SK-N-SH (cell line): ENCODE results near the gene PCDHB7.
"Not testable (repeated sequence)": the region's sequence is repeated elsewhere in the genome, so short reads cannot be mapped to it uniquely, and the experiment has no call there.

ENCODE experiments used
- CHD2 ChIP-seq: fragments of 150-350 bp; IDR thresholded peaks from 2 replicates; pipeline ENCODE4 v1.6.1; 2018; ENCODE audit warnings: low read length; ENCODE audit not compliant: partially characterized antibody
- EZH2phosphoT487 ChIP-seq: fragments of 200-600 bp; sonication (generic); IDR thresholded peaks from 2 replicates; pipeline ENCODE4 v1.6.1; 2017; ENCODE audit warnings: low read depth, mixed run types, mild to moderate bottlenecking, antibody characterized with exemption, moderate library complexity, borderline replicate concordance
- FOXM1 ChIP-seq: IDR thresholded peaks from 2 replicates; pipeline ENCODE4 v1.4.0; 2012; ENCODE audit warnings: low read depth, mild to moderate bottlenecking
- GATA2 ChIP-seq: sonication (generic); formaldehyde crosslinking; IDR thresholded peaks from 2 replicates; pipeline ENCODE4 v1.5.0; 2020; ENCODE audit warnings: mild to moderate bottlenecking, missing genetic modification reagents
- MXI1 ChIP-seq: IDR thresholded peaks from 2 replicates; pipeline ENCODE4 v1.6.1; 2012; ENCODE audit warnings: mild to moderate bottlenecking, low read depth, low read length, improper control_type of control experiment
- NFIC ChIP-seq: IDR thresholded peaks from 2 replicates; pipeline ENCODE4 v1.4.0; 2012; ENCODE audit warnings: borderline replicate concordance
- POLR2AphosphoS5 ChIP-seq: IDR thresholded peaks from 2 replicates; pipeline ENCODE4 v1.6.1; 2012; ENCODE audit warnings: low read depth, low read length
- RAD21 ChIP-seq: IDR thresholded peaks from 2 replicates; pipeline ENCODE4 v1.6.1; 2012; ENCODE audit warnings: mild to moderate bottlenecking, low read length
- TEAD4 ChIP-seq: IDR thresholded peaks from 2 replicates; pipeline ENCODE4 v1.4.0; 2012; ENCODE audit warnings: mild to moderate bottlenecking, borderline replicate concordance; ENCODE audit not compliant: insufficient read depth
- TF ChIP-seq, protein P1 (sequence below): fragments of 200-600 bp; sonication (generic); IDR thresholded peaks from 2 replicates; pipeline ENCODE4 v1.6.1; 2017; ENCODE audit warnings: antibody characterized with exemption, mild to moderate bottlenecking, moderate library complexity
- TF ChIP-seq, protein P2 (sequence below): fragments of 150-350 bp; IDR thresholded peaks from 2 replicates; pipeline ENCODE4 v1.6.1; 2017; ENCODE audit warnings: antibody characterized with exemption, low read length, low read depth, borderline replicate concordance

GRCh38 chr5:141174291-141175104 lies 2.1 kb downstream of the PCDHB7 start:
- TF ChIP-seq CHD2; MXI1; RAD21; NFIC; FOXM1; TEAD4; EZH2phosphoT487; POLR2AphosphoS5; GATA2 (CRISPR knock-in tag): not testable (repeated sequence)
- TF ChIP-seq, protein P1, sequence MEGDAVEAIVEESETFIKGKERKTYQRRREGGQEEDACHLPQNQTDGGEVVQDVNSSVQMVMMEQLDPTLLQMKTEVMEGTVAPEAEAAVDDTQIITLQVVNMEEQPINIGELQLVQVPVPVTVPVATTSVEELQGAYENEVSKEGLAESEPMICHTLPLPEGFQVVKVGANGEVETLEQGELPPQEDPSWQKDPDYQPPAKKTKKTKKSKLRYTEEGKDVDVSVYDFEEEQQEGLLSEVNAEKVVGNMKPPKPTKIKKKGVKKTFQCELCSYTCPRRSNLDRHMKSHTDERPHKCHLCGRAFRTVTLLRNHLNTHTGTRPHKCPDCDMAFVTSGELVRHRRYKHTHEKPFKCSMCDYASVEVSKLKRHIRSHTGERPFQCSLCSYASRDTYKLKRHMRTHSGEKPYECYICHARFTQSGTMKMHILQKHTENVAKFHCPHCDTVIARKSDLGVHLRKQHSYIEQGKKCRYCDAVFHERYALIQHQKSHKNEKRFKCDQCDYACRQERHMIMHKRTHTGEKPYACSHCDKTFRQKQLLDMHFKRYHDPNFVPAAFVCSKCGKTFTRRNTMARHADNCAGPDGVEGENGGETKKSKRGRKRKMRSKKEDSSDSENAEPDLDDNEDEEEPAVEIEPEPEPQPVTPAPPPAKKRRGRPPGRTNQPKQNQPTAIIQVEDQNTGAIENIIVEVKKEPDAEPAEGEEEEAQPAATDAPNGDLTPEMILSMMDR: not testable (repeated sequence)
- TF ChIP-seq, protein P2, sequence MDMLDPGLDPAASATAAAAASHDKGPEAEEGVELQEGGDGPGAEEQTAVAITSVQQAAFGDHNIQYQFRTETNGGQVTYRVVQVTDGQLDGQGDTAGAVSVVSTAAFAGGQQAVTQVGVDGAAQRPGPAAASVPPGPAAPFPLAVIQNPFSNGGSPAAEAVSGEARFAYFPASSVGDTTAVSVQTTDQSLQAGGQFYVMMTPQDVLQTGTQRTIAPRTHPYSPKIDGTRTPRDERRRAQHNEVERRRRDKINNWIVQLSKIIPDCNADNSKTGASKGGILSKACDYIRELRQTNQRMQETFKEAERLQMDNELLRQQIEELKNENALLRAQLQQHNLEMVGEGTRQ: not testable (repeated sequence)
